Esophagus squamous epithelium (tissue), 5 donors: Measurements from ENCODE around the gene HTRA2. TPM values are rescaled to one million over a fixed set of nuclear protein-coding genes. Genes with fewer than 3 reads are reported as not detected.

ENCODE experiments used
- DNase-seq: peaks from one replicate; lab custom pipeline; 2025; lab: John Stamatoyannopoulos, UW
- H3K27ac ChIP-seq, 4 donors: fragments of 200-600 bp; sonication (generic); one replicate each; pipeline ENCODE4 v1.5.1; 2016 to 2019; ENCODE audit warnings: mild to moderate bottlenecking in 1 of 4
- H3K27me3 ChIP-seq, 4 donors: fragments of 200-600 bp; sonication (generic); 1 replicate in 3 of 4; 2 replicates in 1 of 4; pipeline versions ENCODE4 v1.5.1 to v1.6.0; 2017 to 2021; ENCODE audit warnings: antibody characterized with exemption in 1 of 4
- H3K36me3 ChIP-seq, 3 donors: fragments of 200-600 bp; sonication (generic); one replicate each; pipeline ENCODE4 v1.5.1; 2016 to 2019
- H3K4me1 ChIP-seq, 3 donors: fragments of 200-600 bp; sonication (generic); one replicate each; pipeline ENCODE4 v1.5.1; 2017 to 2019
- H3K4me3 ChIP-seq, 4 donors: fragments of 200-600 bp; sonication (generic); 1 replicate in 3 of 4; 2 replicates in 1 of 4; pipeline ENCODE4 v1.5.1; 2016 to 2019; ENCODE audit warnings: mild to moderate bottlenecking in 2 of 4, moderate library complexity in 1 of 4
- H3K9me3 ChIP-seq, 3 donors: fragments of 200-600 bp; sonication (generic); one replicate each; pipeline ENCODE4 v1.5.1; 2016 to 2019
- CTCF ChIP-seq, 6 experiments: fragments of 450-650 bp in 4 of 6; fragments of 200-600 bp in 2 of 6; sonication (generic) in 2 of 6; IDR thresholded peaks; one replicate each; pipeline ENCODE4 v1.5.1; 2016 to 2019; ENCODE audit warnings: antibody characterized with exemption in 6 of 6, mild to moderate bottlenecking in 4 of 6, moderate library complexity in 4 of 6
- POLR2A ChIP-seq, 4 donors: fragments of 450-650 bp; IDR thresholded peaks; one replicate each; pipeline ENCODE4 v1.6.1; 2017; ENCODE audit warnings: antibody characterized with exemption in 4 of 4, mild to moderate bottlenecking in 4 of 4, moderate library complexity in 3 of 4
- WGBS, 2 donors: methylation state at CpG; one replicate each; pipeline ENCODE4 v1.1.5; 2018; 5-methylcytosine and 5-hydroxymethylcytosine counted together
- intact Hi-C: fragments of 100-400 bp; cut with DNase I; formaldehyde crosslinking; loops from one replicate; pipeline ENCODE4 v1.15.0; 2022
- total RNA-seq, 4 donors: library from RNA; depleted of rRNA; stranded (reverse); fragments of >200 nt; gene quantifications; one replicate each; pipeline ENCODE4 v1.1.0, GENCODE V29; 2016
- donor health status: DM: yes; HTN: yes; CAD: no.

The HTRA2 gene
- total RNA-seq, 4 donors from 2014 or later = 16.9 to 25.8 (median 22.0) TPM

- no peak for DNase-seq
- no peaks in the 10 kb centered on the region for H3K9me3 ChIP-seq
- H3K4me3 ChIP-seq = peak overlapping the region in 2 of 4 donors; percentile 67 to 70
- intact Hi-C loops = no loop called here
- peaks cover 0 to 8% (median 0%) of the 10 kb centered on the region in 3 donors for H3K36me3 ChIP-seq
- peaks cover 0 to 42% (median 0%) of the 10 kb centered on the region in 4 donors for H3K27me3 ChIP-seq
- peak overlapping the region in 2 of 4 donors; percentile 88 to 89 for H3K27ac ChIP-seq
- peaks cover 8 to 35% (median 10%) of the 10 kb centered on the region in 3 donors for H3K4me1 ChIP-seq
- 66 to 86% methylated on average over 9 of the region's 14 CpGs for WGBS, 2 donors
- TF ChIP-seq CTCF (IDR thresholded peaks at IDR 0.05) (no peak), POLR2A (IDR thresholded peaks at IDR 0.05) (no peak)
Observed at GRCh38 chr2:74556159-74556558, 26.4 kb downstream of the HTRA2 start.

GRCh38 chr2:74556831-74557370, 27.2 kb downstream of the HTRA2 start:
- TF ChIP-seq CTCF (IDR thresholded peaks at IDR 0.05) (no peak), POLR2A (IDR thresholded peaks at IDR 0.05) (no peak)
- peaks cover 0 to 8% (median 0%) of the 10 kb centered on the region in 3 donors for H3K36me3 ChIP-seq
- peaks cover 8 to 35% (median 10%) of the 10 kb centered on the region in 3 donors for H3K4me1 ChIP-seq
- WGBS, 2 donors = 83 to 97% methylated on average over 1 to 3 of the region's 6 CpGs
- no peak overlapping the region for H3K4me3 ChIP-seq
- no peaks in the 10 kb centered on the region for H3K9me3 ChIP-seq
- intact Hi-C loops = no loop called here
- H3K27me3 ChIP-seq = peaks cover 0 to 46% (median 0%) of the 10 kb centered on the region in 4 donors
- no peak for DNase-seq
- no peak overlapping the region for H3K27ac ChIP-seq

- peaks cover 0 to 8% (median 0%) of the 10 kb centered on the region in 3 donors for H3K36me3 ChIP-seq
- peaks cover 0 to 55% (median 0%) of the 10 kb centered on the region in 4 donors for H3K27me3 ChIP-seq
- TF ChIP-seq CTCF (IDR thresholded peaks at IDR 0.05) (no peak), POLR2A (IDR thresholded peaks at IDR 0.05) (no peak)
- no peak for DNase-seq
- no peak overlapping the region for H3K27ac ChIP-seq
- peaks cover under 1 to 25% (median 10%) of the 10 kb centered on the region in 3 donors for H3K4me1 ChIP-seq
- H3K9me3 ChIP-seq = no peaks in the 10 kb centered on the region
- WGBS, 2 donors = 39 to 51% methylated on average over 4 to 5 of the region's 7 CpGs
- H3K4me3 ChIP-seq = no peak overlapping the region
- intact Hi-C loops = no loop called here
Observed at GRCh38 chr2:74558284-74559230, 28.8 kb downstream of the HTRA2 start.

GRCh38 chr2:74559912-74560311, 30.2 kb downstream of the HTRA2 start:
- WGBS, 2 donors = 22 to 35% methylated on average over 4 to 5 of the region's 5 CpGs
- no peak overlapping the region for H3K27ac ChIP-seq
- intact Hi-C loops = no loop called here
- DNase-seq = no peak
- TF ChIP-seq CTCF (IDR thresholded peaks at IDR 0.05) (no peak), POLR2A (IDR thresholded peaks at IDR 0.05) (no peak)
- no peaks in the 10 kb centered on the region for H3K9me3 ChIP-seq
- H3K4me3 ChIP-seq = no peak overlapping the region
- peaks cover 0 to 11% (median 4%) of the 10 kb centered on the region in 3 donors for H3K4me1 ChIP-seq
- H3K27me3 ChIP-seq = peaks cover 0 to 53% (median 0%) of the 10 kb centered on the region in 4 donors
- peaks cover 0 to 8% (median 0%) of the 10 kb centered on the region in 3 donors for H3K36me3 ChIP-seq
